Measurements from ENCODE around the gene AP2A2. TPM values are rescaled to one million over a fixed set of nuclear protein-coding genes. Genes with fewer than 3 reads are reported as not detected.

Gene AP2A2
- total RNA-seq, 4 donors from 2014 or later, result 70.5 to 130 (median 102) TPM

DNA sequence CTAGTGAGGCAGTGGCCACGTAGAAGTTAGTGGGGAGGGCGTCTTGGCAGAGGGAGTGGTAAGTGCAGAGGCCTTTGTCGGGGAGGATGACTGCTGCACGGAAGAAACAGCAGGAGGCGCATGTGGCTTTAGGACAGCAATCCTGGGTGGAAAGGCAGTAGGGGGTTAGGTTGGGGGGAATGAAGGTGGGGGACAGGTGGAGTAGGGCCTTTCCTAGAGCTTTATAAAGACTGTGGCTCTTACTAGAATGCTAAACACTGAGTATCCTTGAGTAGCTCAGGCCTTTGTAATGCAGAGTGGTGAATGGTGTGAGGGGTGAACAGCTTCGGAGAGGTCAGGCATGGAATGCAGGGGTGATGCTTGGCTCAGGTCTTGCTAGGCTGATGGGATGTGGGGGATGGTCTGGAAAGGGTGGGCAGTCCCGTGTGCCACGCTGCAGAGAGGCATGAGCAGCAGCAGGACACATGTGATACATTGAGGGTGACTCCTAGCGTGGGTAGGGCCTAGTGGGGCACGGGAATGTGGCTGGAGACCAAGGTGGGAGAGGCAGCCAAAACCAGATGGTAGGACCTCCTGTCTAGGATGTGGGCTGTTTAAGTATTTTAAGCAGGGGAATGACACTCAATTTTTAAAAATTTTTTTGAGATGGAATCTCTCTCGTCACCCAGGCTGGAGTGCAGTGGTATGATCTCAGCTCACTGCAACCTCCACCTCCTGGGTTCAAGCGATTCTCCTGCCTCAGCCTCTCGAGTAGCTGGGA lies 19.2 kb downstream of the AP2A2 start:
- peaks cover 0 to 7% (median 0%) of the 10 kb centered on the region in 4 donors for H3K36me3 ChIP-seq
- in situ Hi-C loops (cut with MboI; ENCODE audit: low pct_ligation_motif_present in 1 of 4, low pct_unique_long_range_greater_than_20kb in 1 of 4, low sequenced_read_pairs in 3 of 4), result no loop called here
- intact Hi-C loops (cut with DNase I; ENCODE audit: low total_unique reads), result no loop called here
- TF ChIP-seq EP300 (IDR thresholded peaks at IDR 0.05; ENCODE audit: low read depth), result no peak
- TF ChIP-seq POLR2A (IDR thresholded peaks at IDR 0.05), result no peak
- TF ChIP-seq, protein P1, sequence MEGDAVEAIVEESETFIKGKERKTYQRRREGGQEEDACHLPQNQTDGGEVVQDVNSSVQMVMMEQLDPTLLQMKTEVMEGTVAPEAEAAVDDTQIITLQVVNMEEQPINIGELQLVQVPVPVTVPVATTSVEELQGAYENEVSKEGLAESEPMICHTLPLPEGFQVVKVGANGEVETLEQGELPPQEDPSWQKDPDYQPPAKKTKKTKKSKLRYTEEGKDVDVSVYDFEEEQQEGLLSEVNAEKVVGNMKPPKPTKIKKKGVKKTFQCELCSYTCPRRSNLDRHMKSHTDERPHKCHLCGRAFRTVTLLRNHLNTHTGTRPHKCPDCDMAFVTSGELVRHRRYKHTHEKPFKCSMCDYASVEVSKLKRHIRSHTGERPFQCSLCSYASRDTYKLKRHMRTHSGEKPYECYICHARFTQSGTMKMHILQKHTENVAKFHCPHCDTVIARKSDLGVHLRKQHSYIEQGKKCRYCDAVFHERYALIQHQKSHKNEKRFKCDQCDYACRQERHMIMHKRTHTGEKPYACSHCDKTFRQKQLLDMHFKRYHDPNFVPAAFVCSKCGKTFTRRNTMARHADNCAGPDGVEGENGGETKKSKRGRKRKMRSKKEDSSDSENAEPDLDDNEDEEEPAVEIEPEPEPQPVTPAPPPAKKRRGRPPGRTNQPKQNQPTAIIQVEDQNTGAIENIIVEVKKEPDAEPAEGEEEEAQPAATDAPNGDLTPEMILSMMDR (IDR thresholded peaks at IDR 0.05), result no peak
- no peak for TF ChIP-seq POLR2AphosphoS5 (IDR thresholded peaks at IDR 0.05)
- peaks cover 7 to 32% (median 15%) of the 10 kb centered on the region in 4 donors for H3K4me1 ChIP-seq
- H3K9me3 ChIP-seq, result peaks cover 0 to 6% of the 10 kb centered on the region in 2 donors
- no peak for DNase-seq
- no peak overlapping the region for H3K4me3 ChIP-seq
- 78 to 91% methylated on average over 8 to 13 of the region's 13 CpGs for WGBS, 2 donors (ENCODE audit: low coverage in 1 of 2)
- H3K27me3 ChIP-seq, result no peaks in the 10 kb centered on the region
- no peak overlapping the region for H3K27ac ChIP-seq

DNA sequence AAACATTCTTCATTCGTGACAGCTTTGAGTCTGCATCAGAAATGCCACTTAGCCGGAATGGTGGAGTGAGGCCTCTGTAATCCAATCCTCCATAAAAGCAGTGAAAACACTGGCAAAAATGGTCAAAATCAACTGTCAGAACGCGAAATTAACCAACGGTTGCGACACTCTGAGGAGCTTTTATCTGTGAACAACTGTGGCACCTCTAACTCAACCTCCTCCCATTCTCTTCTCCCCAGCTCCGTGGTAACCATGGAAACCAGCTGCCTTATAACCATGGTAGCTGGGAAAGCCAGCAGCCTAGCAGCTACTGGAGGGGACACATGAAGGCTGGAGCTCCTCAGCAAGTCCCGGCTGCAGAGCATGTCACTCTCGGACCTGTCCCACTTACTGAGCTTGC lies 20.3 kb downstream of the AP2A2 start:
- 69 to 86% methylated on average over 6 to 9 of the region's 9 CpGs for WGBS, 2 donors (ENCODE audit: low coverage in 1 of 2)
- in situ Hi-C loops (cut with MboI; ENCODE audit: low pct_ligation_motif_present in 1 of 4, low pct_unique_long_range_greater_than_20kb in 1 of 4, low sequenced_read_pairs in 3 of 4), result no loop called here
- DNase-seq, result no peak

DNA sequence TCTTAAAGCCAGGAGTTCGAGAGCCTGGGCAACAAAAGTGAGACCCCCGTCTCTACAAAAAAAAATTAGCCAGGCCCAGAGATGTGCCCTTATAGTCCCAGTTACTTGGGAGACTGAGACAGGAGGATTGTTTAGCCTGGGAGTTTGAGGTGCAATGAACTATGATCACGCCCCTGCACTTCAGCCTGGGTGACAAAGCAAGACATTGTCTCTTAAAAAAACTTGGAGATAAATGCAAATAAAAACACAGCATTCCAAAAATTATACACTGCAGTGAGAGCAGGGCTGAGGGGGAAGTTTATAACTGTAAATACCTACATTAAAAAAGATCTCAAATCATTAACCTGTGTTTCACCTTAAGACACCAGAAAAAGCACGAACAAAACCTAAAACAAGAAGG lies 22.1 kb downstream of the AP2A2 start:
- no peak for DNase-seq
- intact Hi-C loops (cut with DNase I; ENCODE audit: low total_unique reads), result no loop called here

More for the DNA sequence above, 20.3 kb downstream of the AP2A2 start:
- Histone ChIP-seq H3K27ac (no peak overlapping the region), H3K4me3 (no peak overlapping the region), H3K36me3 (peaks cover 0 to 7% (median 0%) of the 10 kb centered on the region in 4 donors), H3K27me3 (no peaks in the 10 kb centered on the region), H3K9me3 (peaks cover 0 to 6% of the 10 kb centered on the region in 2 donors), H3K4me1 (peaks cover 0 to 25% (median 11%) of the 10 kb centered on the region in 4 donors)
- TF ChIP-seq EP300 (IDR thresholded peaks at IDR 0.05; ENCODE audit: low read depth), result no peak
- no peak for TF ChIP-seq POLR2A (IDR thresholded peaks at IDR 0.05)
- TF ChIP-seq POLR2AphosphoS5 (IDR thresholded peaks at IDR 0.05), result no peak
- TF ChIP-seq, protein P1 (IDR thresholded peaks at IDR 0.05), result no peak
- intact Hi-C loops (cut with DNase I; ENCODE audit: low total_unique reads), result no loop called here

DNA sequence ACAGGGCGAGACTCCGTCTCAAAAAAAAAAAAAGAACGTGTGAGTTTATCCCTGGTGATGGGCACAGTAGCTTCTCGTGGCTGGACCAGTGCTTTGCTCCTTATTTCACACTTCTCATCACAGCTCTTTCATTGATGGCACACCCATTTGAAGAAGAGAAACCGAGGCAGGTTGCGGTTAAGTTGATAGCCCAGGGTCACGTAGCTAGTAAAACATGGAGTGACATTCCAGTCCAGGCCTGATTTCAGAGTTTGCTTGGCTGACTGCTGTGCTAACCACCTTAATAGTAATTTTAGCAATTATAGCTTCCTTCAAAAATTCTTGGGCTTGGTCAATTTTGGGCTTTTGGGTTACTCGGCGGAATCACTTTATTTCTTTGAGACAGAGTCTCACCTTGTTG lies 25.8 kb downstream of the AP2A2 start:
- peaks cover 0 to 6% of the 10 kb centered on the region in 2 donors for H3K9me3 ChIP-seq
- no peak for DNase-seq
- H3K4me1 ChIP-seq, result peaks cover 27 to 58% (median 40%) of the 10 kb centered on the region in 4 donors
- H3K27me3 ChIP-seq, result no peaks in the 10 kb centered on the region
- TF ChIP-seq, protein P1 (IDR thresholded peaks at IDR 0.05), result no peak
- in situ Hi-C loops (cut with MboI; ENCODE audit: low pct_ligation_motif_present in 1 of 4, low pct_unique_long_range_greater_than_20kb in 1 of 4, low sequenced_read_pairs in 3 of 4), result no loop called here
- peaks cover 0 to 7% (median 0%) of the 10 kb centered on the region in 4 donors for H3K36me3 ChIP-seq
- intact Hi-C loops (cut with DNase I; ENCODE audit: low total_unique reads), result no loop called here
- H3K27ac ChIP-seq, result peak overlapping the region; percentile 70 to 85 (median 80)
- 81 to 85% methylated on average over 5 to 9 of the region's 9 CpGs for WGBS, 2 donors (ENCODE audit: low coverage in 1 of 2)
- H3K4me3 ChIP-seq, result no peak overlapping the region

More for the DNA sequence above, 22.1 kb downstream of the AP2A2 start:
- in situ Hi-C loops (cut with MboI; ENCODE audit: low pct_ligation_motif_present in 1 of 4, low pct_unique_long_range_greater_than_20kb in 1 of 4, low sequenced_read_pairs in 3 of 4), result no loop called here
- TF ChIP-seq, protein P1 (IDR thresholded peaks at IDR 0.05), result no peak
- TF ChIP-seq EP300 (IDR thresholded peaks at IDR 0.05; ENCODE audit: low read depth) (no peak), POLR2AphosphoS5 (IDR thresholded peaks at IDR 0.05) (no peak), POLR2A (IDR thresholded peaks at IDR 0.05) (no peak)
- Histone ChIP-seq H3K4me1 (peaks cover 6 to 23% (median 13%) of the 10 kb centered on the region in 4 donors), H3K27me3 (no peaks in the 10 kb centered on the region), H3K36me3 (peaks cover 0 to 7% (median 0%) of the 10 kb centered on the region in 4 donors), H3K9me3 (peaks cover 0 to 6% of the 10 kb centered on the region in 2 donors), H3K27ac (no peak overlapping the region), H3K4me3 (no peak overlapping the region)
- 69 to 93% methylated on average over 2 to 4 of the region's 4 CpGs for WGBS, 2 donors (ENCODE audit: low coverage in 1 of 2)
